Lower leg skin (tissue), 3 donors: ENCODE measurements around the gene TNRC6A.

Experiments used
- POLR2A ChIP-seq, 2 donors: fragments of 450-650 bp; IDR thresholded peaks; one replicate each; pipeline ENCODE4 v1.6.1; 2016 to 2017; ENCODE audit warnings: antibody characterized with exemption in 2 of 2, mild to moderate bottlenecking in 1 of 2, moderate library complexity in 1 of 2
- TF ChIP-seq, protein P1 (sequence below), 3 donors: fragments of 450-650 bp; IDR thresholded peaks; one replicate each; pipeline ENCODE4 v1.5.1; 2016; ENCODE audit warnings: antibody characterized with exemption in 3 of 3, mild to moderate bottlenecking in 3 of 3, moderate library complexity in 2 of 3

DNA sequence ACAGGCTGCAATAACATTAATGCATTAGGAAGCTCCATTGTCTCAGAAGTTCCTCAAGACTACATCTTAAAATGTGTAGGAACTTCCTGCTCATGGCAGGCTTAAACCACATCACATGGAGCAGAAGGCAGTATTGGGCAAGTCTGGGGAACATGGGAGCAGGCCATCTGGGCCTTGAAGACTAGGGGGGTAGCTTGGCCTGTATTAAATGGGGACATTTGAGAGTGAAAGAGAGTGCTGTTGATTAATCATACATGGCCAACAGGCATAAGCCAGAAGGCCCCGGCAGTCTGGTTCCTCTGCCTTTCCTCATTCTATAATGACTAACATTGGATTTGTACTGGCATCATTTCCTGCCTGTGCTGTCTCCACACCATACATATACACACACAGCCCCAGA is 91.1 kb downstream of the TNRC6A start:
- no peak for TF ChIP-seq POLR2A (IDR thresholded peaks at IDR 0.05)
- TF ChIP-seq, protein P1, sequence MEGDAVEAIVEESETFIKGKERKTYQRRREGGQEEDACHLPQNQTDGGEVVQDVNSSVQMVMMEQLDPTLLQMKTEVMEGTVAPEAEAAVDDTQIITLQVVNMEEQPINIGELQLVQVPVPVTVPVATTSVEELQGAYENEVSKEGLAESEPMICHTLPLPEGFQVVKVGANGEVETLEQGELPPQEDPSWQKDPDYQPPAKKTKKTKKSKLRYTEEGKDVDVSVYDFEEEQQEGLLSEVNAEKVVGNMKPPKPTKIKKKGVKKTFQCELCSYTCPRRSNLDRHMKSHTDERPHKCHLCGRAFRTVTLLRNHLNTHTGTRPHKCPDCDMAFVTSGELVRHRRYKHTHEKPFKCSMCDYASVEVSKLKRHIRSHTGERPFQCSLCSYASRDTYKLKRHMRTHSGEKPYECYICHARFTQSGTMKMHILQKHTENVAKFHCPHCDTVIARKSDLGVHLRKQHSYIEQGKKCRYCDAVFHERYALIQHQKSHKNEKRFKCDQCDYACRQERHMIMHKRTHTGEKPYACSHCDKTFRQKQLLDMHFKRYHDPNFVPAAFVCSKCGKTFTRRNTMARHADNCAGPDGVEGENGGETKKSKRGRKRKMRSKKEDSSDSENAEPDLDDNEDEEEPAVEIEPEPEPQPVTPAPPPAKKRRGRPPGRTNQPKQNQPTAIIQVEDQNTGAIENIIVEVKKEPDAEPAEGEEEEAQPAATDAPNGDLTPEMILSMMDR (IDR thresholded peaks at IDR 0.05): no peak
